A673 (cell line): ENCODE results near the gene POLR2J.
"Not testable (repeated sequence)": the region's sequence is repeated elsewhere in the genome, so short reads cannot be mapped to it uniquely, and the experiment has no call there.

ENCODE experiments used
- CTCF ChIP-seq: fragments of 300-800, 200-600 bp; sonication (generic); conservative IDR thresholded peaks from 2 replicates; pipeline ENCODE4 v1.5.1; 2017; ENCODE audit warnings: low read depth, mild to moderate bottlenecking, antibody characterized with exemption, low read length, moderate library complexity, mixed read lengths
- EZH2 ChIP-seq: fragments of 200-600 bp; sonication (generic); IDR thresholded peaks from 2 replicates; pipeline ENCODE4 v1.6.1; 2017; ENCODE audit warnings: borderline replicate concordance, low read depth, mild to moderate bottlenecking, mixed read lengths, antibody characterized with exemption, low read length; ENCODE audit not compliant: poor library complexity, severe bottlenecking

- TF ChIP-seq CTCF = peak; percentile 35
- not testable (repeated sequence) for TF ChIP-seq EZH2
These were observed 1.4 kb upstream of the POLR2J start for GRCh38 chr7:102479982-102480637.
